ENCODE data around the gene B3GNT4.
"Not testable (repeated sequence)": the region's sequence is repeated elsewhere in the genome, so short reads cannot be mapped to it uniquely, and the experiment has no call there.

B3GNT4 gene

GRCh38 chr12:122189626-122190475 lies 13.7 kb upstream of the B3GNT4 start:
- DNase-seq: no peak

GRCh38 chr12:122190842-122191668 lies 12.5 kb upstream of the B3GNT4 start:
- DNase-seq: peak; percentile 82

GRCh38 chr12:122192441-122192840 lies 11.1 kb upstream of the B3GNT4 start:
- no peak for DNase-seq

- no peak for DNase-seq
These were observed 8.7 kb upstream of the B3GNT4 start for GRCh38 chr12:122194804-122195203.

GRCh38 chr12:122195405-122195804 lies 8.1 kb upstream of the B3GNT4 start:
- DNase-seq: no peak

- no peak for DNase-seq
These were observed 5.9 kb upstream of the B3GNT4 start for GRCh38 chr12:122197612-122197966.

GRCh38 chr12:122199484-122200355 lies 3.8 kb upstream of the B3GNT4 start:
- DNase-seq: no peak

- no peak for DNase-seq
These were observed 2.9 kb upstream of the B3GNT4 start for GRCh38 chr12:122200541-122201175.

- DNase-seq: no peak
These were observed 2.1 kb upstream of the B3GNT4 start for GRCh38 chr12:122201381-122201780.

GRCh38 chr12:122202017-122202416 lies 1.5 kb upstream of the B3GNT4 start:
- DNase-seq: no peak

- DNase-seq: not testable (repeated sequence)
These were observed 698 bp upstream of the B3GNT4 start for GRCh38 chr12:122202811-122203210.

GRCh38 chr12:122204167-122205052 lies 901 bp downstream of the B3GNT4 start:
- DNase-seq: no peak

- no peak for DNase-seq
These were observed 1.8 kb downstream of the B3GNT4 start for GRCh38 chr12:122205053-122205925.

- DNase-seq: no peak
These were observed 2.8 kb downstream of the B3GNT4 start for GRCh38 chr12:122206111-122206881.

- DNase-seq: no peak
These were observed 3.5 kb downstream of the B3GNT4 start for GRCh38 chr12:122206976-122207375.

GRCh38 chr12:122207391-122207790 lies 3.9 kb downstream of the B3GNT4 start:
- DNase-seq: no peak

GRCh38 chr12:122208073-122208820 lies 4.7 kb downstream of the B3GNT4 start:
- DNase-seq: no peak

GRCh38 chr12:122215771-122216170 lies 12.3 kb downstream of the B3GNT4 start:
- DNase-seq: no peak

GRCh38 chr12:122216445-122216844 lies 12.9 kb downstream of the B3GNT4 start:
- no peak for DNase-seq

Data from activated CD4-positive, alpha-beta T cell treated with anti-CD3 and anti-CD28 coated beads, Interleukin-10, Interleukin-2, amounts not matched to agents 100 ng/mL and 50 ng/mL, durations not matched to agents 16 hours and 8 hours (primary cell).